GM06990 (cell line): ENCODE results near the gene PROX2.

Experiments
- DNase-seq: peaks from one replicate; pipeline ENCODE4 v3.0.0-alpha.2; 2011; ENCODE audit not compliant: insufficient read length; ENCODE audit errors: extremely low read depth
- H3K27me3 ChIP-seq: replicated peaks from 2 replicates; pipeline ENCODE4 v1.6.0; 2011; ENCODE audit warnings: low read length; ENCODE audit not compliant: control insufficient read depth, insufficient read depth
- H3K36me3 ChIP-seq: 2 replicates; pipeline ENCODE4 v1.5.1; 2011; ENCODE audit warnings: low read length; ENCODE audit not compliant: control insufficient read depth, insufficient read depth
- H3K4me3 ChIP-seq: replicated peaks from 2 replicates; pipeline ENCODE4 v1.5.1; 2011; ENCODE audit warnings: low read depth, mild to moderate bottlenecking, control low read depth, low read length
- CTCF ChIP-seq: IDR thresholded peaks from 2 replicates; pipeline ENCODE4 v1.5.1; 2011; ENCODE audit warnings: low read length, control low read depth, mild to moderate bottlenecking, inconsistent platforms; ENCODE audit not compliant: insufficient read depth, poor library complexity, severe bottlenecking

Gene PROX2

DNA sequence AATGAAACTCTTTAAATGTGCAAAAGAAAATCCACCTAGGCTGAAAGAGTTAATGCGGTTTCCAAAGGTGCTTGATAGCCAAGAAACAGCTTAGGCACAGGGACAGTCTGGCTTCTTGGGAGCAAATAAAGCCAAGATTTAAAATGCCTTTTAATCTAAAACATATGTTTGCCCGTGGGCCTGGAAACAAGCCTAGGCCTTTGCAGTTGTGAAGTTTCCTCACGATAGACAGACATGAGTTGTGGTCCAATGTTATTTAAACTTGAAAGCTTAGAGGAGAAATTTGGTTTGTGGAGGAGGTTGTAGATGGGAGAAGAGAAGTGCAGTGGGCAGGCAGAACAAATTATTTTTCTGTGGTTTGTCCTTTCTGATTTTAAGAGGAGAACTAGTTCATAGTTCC, 29.8 kb downstream of the PROX2 start:
- TF ChIP-seq CTCF = no peak
- DNase-seq = no peak
- no peaks in the 10 kb centered on the region for H3K36me3 ChIP-seq
- no peak overlapping the region for H3K4me3 ChIP-seq
- H3K27me3 ChIP-seq = no peaks in the 10 kb centered on the region

DNA sequence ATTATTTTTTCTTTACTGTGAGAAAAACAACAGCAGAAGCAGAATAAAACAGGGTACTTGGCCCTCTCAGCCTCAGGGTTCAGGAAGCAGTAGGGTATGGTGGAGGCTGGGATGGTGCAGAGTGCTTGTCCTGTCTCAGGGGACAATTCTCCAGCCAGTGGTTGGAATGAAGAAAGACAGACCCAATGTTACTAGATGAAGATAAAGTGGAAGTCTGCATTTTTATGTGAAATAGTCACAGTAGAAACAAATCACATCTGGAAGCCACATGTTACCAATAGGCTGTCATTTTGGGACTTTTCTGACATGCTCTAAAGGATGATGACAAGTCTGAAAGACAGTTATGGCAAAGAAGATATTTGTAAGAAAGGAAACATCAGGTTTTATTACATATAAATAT, 32.3 kb downstream of the PROX2 start:
- Histone ChIP-seq H3K4me3 (no peak overlapping the region), H3K36me3 (no peaks in the 10 kb centered on the region), H3K27me3 (no peaks in the 10 kb centered on the region)
- no peak for TF ChIP-seq CTCF
- no peak for DNase-seq

DNA sequence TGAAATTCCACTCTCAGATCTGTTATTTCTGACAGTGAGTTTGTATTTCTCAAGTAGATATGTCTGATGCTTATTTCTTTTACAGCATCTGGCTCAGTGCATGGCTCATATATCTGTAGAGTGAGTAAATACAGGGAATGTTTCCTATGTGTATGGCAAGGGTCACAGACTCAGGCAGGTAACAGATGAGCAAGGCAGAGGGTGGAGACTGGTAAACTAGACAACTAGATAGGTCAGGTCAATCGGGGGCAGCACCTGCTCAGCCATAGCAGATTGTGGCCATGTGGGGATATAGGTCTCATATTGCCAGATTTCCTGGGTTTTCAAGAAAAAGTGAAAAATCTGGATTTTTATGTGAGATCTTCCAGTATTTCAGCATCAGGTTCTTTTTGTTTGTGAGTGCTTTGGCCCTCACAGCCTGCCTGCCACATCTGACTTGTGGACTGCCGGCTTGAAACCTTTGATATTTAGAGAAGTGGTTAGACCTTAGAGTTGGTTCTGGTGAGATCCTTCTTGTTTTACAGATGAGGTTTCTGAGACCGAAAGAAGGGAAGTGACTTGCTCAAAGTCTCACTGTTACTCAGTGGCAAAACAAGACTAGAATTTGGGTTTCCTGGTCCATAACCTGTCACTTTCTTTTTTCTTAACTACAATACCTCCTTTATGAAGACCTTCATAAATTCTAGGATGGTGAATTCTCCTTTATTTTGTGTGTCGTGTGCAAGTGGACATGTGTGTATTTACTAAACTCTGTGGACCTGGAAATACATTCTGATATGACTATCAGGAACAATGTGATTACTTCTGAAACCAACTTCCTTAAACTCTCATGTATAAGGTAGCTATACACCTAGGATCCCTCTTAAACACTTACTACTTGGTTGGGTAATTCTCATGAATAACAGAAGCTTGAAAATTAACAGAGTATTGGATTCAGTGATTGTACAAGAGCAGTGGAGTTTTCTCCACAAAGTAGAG, 34.4 kb downstream of the PROX2 start:
- no peaks in the 10 kb centered on the region for H3K27me3 ChIP-seq
- H3K4me3 ChIP-seq = peak overlapping the region; percentile 38
- H3K36me3 ChIP-seq = no peaks in the 10 kb centered on the region
- no peak for TF ChIP-seq CTCF
- peak; percentile 52 for DNase-seq

DNA sequence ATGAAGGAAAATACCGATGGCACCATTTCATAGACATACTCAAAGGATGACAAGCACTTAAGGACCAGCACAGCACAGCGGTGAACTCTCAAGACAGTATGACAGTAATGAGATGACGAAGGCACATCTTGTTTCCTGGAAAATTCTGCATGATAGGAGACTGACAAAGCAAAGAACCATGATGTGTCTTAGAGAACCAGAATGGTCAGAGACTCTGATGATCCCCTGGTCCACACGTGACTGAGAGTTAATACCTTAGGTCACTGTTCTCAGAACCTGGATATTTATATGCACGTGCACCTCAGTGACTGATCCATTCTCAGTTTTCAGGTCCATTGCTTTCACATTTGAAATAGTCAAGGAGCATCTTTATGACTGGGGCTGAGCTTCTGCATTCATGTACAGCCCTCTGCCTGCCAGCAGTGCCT, 35.3 kb downstream of the PROX2 start:
- no peak for TF ChIP-seq CTCF
- no peak overlapping the region for H3K4me3 ChIP-seq
- H3K27me3 ChIP-seq = no peaks in the 10 kb centered on the region
- peak; percentile 41 for DNase-seq
- no peaks in the 10 kb centered on the region for H3K36me3 ChIP-seq

DNA sequence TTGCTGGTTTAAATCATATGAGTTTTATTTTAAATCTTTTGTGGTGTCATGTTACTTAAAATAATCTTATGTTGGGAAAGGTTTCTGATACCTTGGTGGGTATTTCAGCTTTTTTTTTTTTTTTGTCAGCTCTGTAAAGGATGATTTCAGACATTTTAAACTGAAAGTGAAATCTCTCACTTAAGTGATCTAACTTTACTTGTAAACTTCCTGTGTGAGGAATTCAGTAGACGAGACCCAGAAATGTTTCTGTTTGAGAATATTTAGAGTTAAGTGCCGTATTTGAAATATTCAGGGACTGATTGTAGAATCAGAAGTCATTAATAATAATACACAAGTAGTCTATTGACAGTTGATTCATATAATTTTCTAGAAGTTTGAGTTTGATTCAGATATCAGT, 37.8 kb downstream of the PROX2 start:
- no peaks in the 10 kb centered on the region for H3K36me3 ChIP-seq
- DNase-seq = no peak
- no peaks in the 10 kb centered on the region for H3K27me3 ChIP-seq
- H3K4me3 ChIP-seq = no peak overlapping the region
- TF ChIP-seq CTCF = no peak
